NCI-H2029 treated with DMSO at 0.1 percent for 48 hours (cell line): ENCODE data around the gene LNPEP.

ENCODE experiments used
- DNase-seq: peaks from one replicate; lab custom pipeline; 2025; lab: John Stamatoyannopoulos, UW

The LNPEP gene

GRCh38 chr5:96961053-96961452 lies 25.2 kb downstream of the LNPEP start:
- no peak for DNase-seq

- DNase-seq = no peak
These were observed 26.7 kb downstream of the LNPEP start for GRCh38 chr5:96962540-96962991.

- no peak for DNase-seq
These were observed 27.4 kb downstream of the LNPEP start for GRCh38 chr5:96963267-96963666.

- DNase-seq = no peak
These were observed 30.9 kb downstream of the LNPEP start for GRCh38 chr5:96966801-96967200.

GRCh38 chr5:96967400-96967799 lies 31.5 kb downstream of the LNPEP start:
- no peak for DNase-seq

GRCh38 chr5:96968074-96968473 lies 32.2 kb downstream of the LNPEP start:
- DNase-seq = no peak

GRCh38 chr5:96968614-96969013 lies 32.7 kb downstream of the LNPEP start:
- DNase-seq = no peak

GRCh38 chr5:96969366-96969765 lies 33.5 kb downstream of the LNPEP start:
- DNase-seq = no peak

- no peak for DNase-seq
These were observed 36.9 kb downstream of the LNPEP start for GRCh38 chr5:96972599-96973334.

GRCh38 chr5:96973532-96974401 lies 37.9 kb downstream of the LNPEP start:
- DNase-seq = no peak

- DNase-seq = no peak
These were observed 39.8 kb downstream of the LNPEP start for GRCh38 chr5:96975656-96976055.

GRCh38 chr5:96977228-96977627 lies 41.3 kb downstream of the LNPEP start:
- DNase-seq = no peak

- no peak for DNase-seq
These were observed 43.1 kb downstream of the LNPEP start for GRCh38 chr5:96978812-96979449.

GRCh38 chr5:96984506-96985192 lies 48.8 kb downstream of the LNPEP start:
- no peak for DNase-seq

- no peak for DNase-seq
These were observed 50.6 kb downstream of the LNPEP start for GRCh38 chr5:96986450-96986849.

- no peak for DNase-seq
These were observed 54.2 kb downstream of the LNPEP start for GRCh38 chr5:96990102-96990501.

- no peak for DNase-seq
These were observed 55.8 kb downstream of the LNPEP start for GRCh38 chr5:96991708-96992107.

GRCh38 chr5:96993760-96994159 lies 57.9 kb downstream of the LNPEP start:
- DNase-seq = no peak

GRCh38 chr5:96994493-96994892 lies 58.6 kb downstream of the LNPEP start:
- DNase-seq = no peak

- no peak for DNase-seq
These were observed 59.5 kb downstream of the LNPEP start for GRCh38 chr5:96995419-96995818.

GRCh38 chr5:96997265-96997859 lies 61.5 kb downstream of the LNPEP start:
- DNase-seq = peak; percentile 14

GRCh38 chr5:96999856-97000255 lies 64.0 kb downstream of the LNPEP start:
- no peak for DNase-seq
